GM23338 (cell line): ENCODE results near the gene CMKLR1. TPM values are rescaled to one million over a fixed set of nuclear protein-coding genes. Genes with fewer than 3 reads are reported as not detected.

Experiments
- ATAC-seq: fragments of 200-7000 bp; cut with Tn5 transposase; 3 replicates; pipeline ENCODE4 v1.9.1; 2020
- DNase-seq: peaks from one replicate; pipeline ENCODE4 v3.0.0-alpha.2; 2015; ENCODE audit warnings: low spot score
- H2AFZ ChIP-seq: fragments of 200-600 bp; sonication (generic); 2 replicates; pipeline ENCODE4 v1.8.0; 2016; ENCODE audit warnings: antibody characterized with exemption, mild to moderate bottlenecking, moderate library complexity
- H3F3A ChIP-seq: fragments of 200-600 bp; sonication (generic); replicated peaks from 2 replicates; pipeline ENCODE4 v1.8.0; 2017; ENCODE audit warnings: antibody characterized with exemption, mixed run types, low read depth
- H3K27ac ChIP-seq: fragments of 200-600 bp; sonication (generic); 2 replicates; pipeline ENCODE4 v1.6.1; 2016; ENCODE audit warnings: low read depth
- H3K27me3 ChIP-seq: fragments of 200-600 bp; sonication (generic); 2 replicates; pipeline ENCODE4 v1.8.0; 2016; ENCODE audit warnings: mild to moderate bottlenecking, mixed run types, moderate library complexity; ENCODE audit not compliant: insufficient read depth
- H3K36me3 ChIP-seq: fragments of 200-600 bp; sonication (generic); 2 replicates; pipeline ENCODE4 v1.8.0; 2016; ENCODE audit warnings: mild to moderate bottlenecking; ENCODE audit not compliant: insufficient read depth
- H3K4me1 ChIP-seq: fragments of 200-600 bp; sonication (generic); 2 replicates; pipeline ENCODE4 v1.8.0; 2016; ENCODE audit warnings: mild to moderate bottlenecking, moderate library complexity; ENCODE audit not compliant: insufficient read depth
- H3K4me2 ChIP-seq: fragments of 200-600 bp; sonication (generic); 2 replicates; pipeline ENCODE4 v1.7.1; 2017; ENCODE audit warnings: mixed run types
- H3K4me3 ChIP-seq: fragments of 200-600 bp; sonication (generic); 2 replicates; pipeline ENCODE4 v1.6.1; 2016; ENCODE audit warnings: mixed run types
- H3K79me2 ChIP-seq: fragments of 200-600 bp; sonication (generic); replicated peaks from 2 replicates; pipeline ENCODE4 v1.8.0; 2017; ENCODE audit warnings: mild to moderate bottlenecking; ENCODE audit not compliant: insufficient read depth
- H3K9me2 ChIP-seq: fragments of 200-600 bp; sonication (generic); 2 replicates; pipeline ENCODE4 v1.8.0; 2017; ENCODE audit not compliant: insufficient read depth
- H4K20me1 ChIP-seq: fragments of 200-600 bp; sonication (generic); replicated peaks from 2 replicates; pipeline ENCODE4 v1.8.0; 2017; ENCODE audit warnings: mild to moderate bottlenecking; ENCODE audit not compliant: insufficient read depth
- H3K27ac Mint-ChIP-seq: 2 replicates; pipeline ENCODE4 v1.8.0; 2020; ENCODE audit warnings: inconsistent platforms, mild to moderate bottlenecking, moderate library complexity, mixed read lengths
- H3K27me3 Mint-ChIP-seq: 3 replicates; pipeline ENCODE4 v1.8.0; 2022; ENCODE audit warnings: low read depth, mild to moderate bottlenecking, moderate library complexity, mixed read lengths, inconsistent platforms; ENCODE audit not compliant: insufficient read depth, poor library complexity
- H3K36me3 Mint-ChIP-seq: 3 replicates; pipeline ENCODE4 v1.8.0; 2021; ENCODE audit warnings: low read depth, mild to moderate bottlenecking, inconsistent platforms, moderate library complexity, mixed read lengths
- H3K4me1 Mint-ChIP-seq: 3 replicates; pipeline ENCODE4 v1.8.0; 2020; ENCODE audit warnings: mild to moderate bottlenecking, inconsistent platforms, mixed read lengths
- H3K4me3 Mint-ChIP-seq: 3 replicates; pipeline ENCODE4 v1.8.0; 2021; ENCODE audit warnings: moderate library complexity, mild to moderate bottlenecking, inconsistent platforms, mixed read lengths
- H3K9me3 Mint-ChIP-seq: 3 replicates; pipeline ENCODE4 v1.8.0; 2020; ENCODE audit warnings: moderate library complexity, mild to moderate bottlenecking, inconsistent platforms, mixed read lengths
- NANOG ChIP-seq: IDR thresholded peaks from 2 replicates; pipeline ENCODE4 v1.6.1; 2016; ENCODE audit warnings: antibody characterized with exemption, borderline replicate concordance
- POLR2AphosphoS5 ChIP-seq: IDR thresholded peaks from 2 replicates; pipeline ENCODE4 v1.6.1; 2016; ENCODE audit warnings: antibody characterized with exemption, low read depth
- polyA plus RNA-seq: library from polyadenylated mRNA; unstranded; fragments of >200 nt; fragmentation: Nextera tagmentation; extraction: Ambion mirVana; gene quantifications from 2 replicates; pipeline ENCODE4 v1.2.1, GENCODE V29; 2016
- total RNA-seq: library from RNA; depleted of rRNA; stranded (reverse); fragments of >200 nt; shearing (Covaris generic); gene quantifications from 2 replicates; pipeline ENCODE4 v1.2.3, GENCODE V29; 2014
- TF ChIP-seq, protein P1 (sequence below), 2 experiments: fragments of 200-600 bp in 1 of 2; sonication (generic) in 1 of 2; conservative IDR thresholded peaks; 2 replicates each; pipeline versions ENCODE4 v1.5.1 to v1.6.1; 2016 to 2017; ENCODE audit warnings: antibody characterized with exemption in 2 of 2, low read depth in 2 of 2, mild to moderate bottlenecking in 2 of 2, moderate library complexity in 1 of 2
- TF ChIP-seq, protein P2 (sequence below): IDR thresholded peaks from 2 replicates; pipeline ENCODE4 v1.6.1; 2016; ENCODE audit warnings: antibody characterized with exemption
- TF ChIP-seq, protein P3 (sequence below): fragments of 250-450 bp; sonication (Bioruptor Pico); IDR thresholded peaks from 2 replicates; pipeline ENCODE4 v1.5.0; 2020; ENCODE audit warnings: mild to moderate bottlenecking, moderate library complexity

Gene CMKLR1
- total and polyA plus RNA-seq, 2 experiments from 2014 or later: 0.40 to 2.6 TPM

GRCh38 chr12:108254030-108254429, 85.1 kb downstream of the CMKLR1 start:
- Mint-ChIP-seq H3K27ac (peak overlapping the region; percentile 49; the same call in 1 of the 2 replicates), H3K27me3 (peaks cover 6% of the 10 kb centered on the region), H3K4me1 (peaks cover 30% of the 10 kb centered on the region), H3K4me3 (no peak overlapping the region), H3K36me3 (no peaks in the 10 kb centered on the region; the same call in 2 of the 3 replicates), H3K9me3 (peaks cover 3% of the 10 kb centered on the region; the same call in 2 of the 3 replicates)
- TF ChIP-seq POLR2AphosphoS5 (no peak), NANOG (no peak)
- TF ChIP-seq, protein P1, sequence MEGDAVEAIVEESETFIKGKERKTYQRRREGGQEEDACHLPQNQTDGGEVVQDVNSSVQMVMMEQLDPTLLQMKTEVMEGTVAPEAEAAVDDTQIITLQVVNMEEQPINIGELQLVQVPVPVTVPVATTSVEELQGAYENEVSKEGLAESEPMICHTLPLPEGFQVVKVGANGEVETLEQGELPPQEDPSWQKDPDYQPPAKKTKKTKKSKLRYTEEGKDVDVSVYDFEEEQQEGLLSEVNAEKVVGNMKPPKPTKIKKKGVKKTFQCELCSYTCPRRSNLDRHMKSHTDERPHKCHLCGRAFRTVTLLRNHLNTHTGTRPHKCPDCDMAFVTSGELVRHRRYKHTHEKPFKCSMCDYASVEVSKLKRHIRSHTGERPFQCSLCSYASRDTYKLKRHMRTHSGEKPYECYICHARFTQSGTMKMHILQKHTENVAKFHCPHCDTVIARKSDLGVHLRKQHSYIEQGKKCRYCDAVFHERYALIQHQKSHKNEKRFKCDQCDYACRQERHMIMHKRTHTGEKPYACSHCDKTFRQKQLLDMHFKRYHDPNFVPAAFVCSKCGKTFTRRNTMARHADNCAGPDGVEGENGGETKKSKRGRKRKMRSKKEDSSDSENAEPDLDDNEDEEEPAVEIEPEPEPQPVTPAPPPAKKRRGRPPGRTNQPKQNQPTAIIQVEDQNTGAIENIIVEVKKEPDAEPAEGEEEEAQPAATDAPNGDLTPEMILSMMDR (conservative IDR thresholded peaks at IDR 0.05; ENCODE audit: low read depth in 2 of 2): no peak
- TF ChIP-seq, protein P2, sequence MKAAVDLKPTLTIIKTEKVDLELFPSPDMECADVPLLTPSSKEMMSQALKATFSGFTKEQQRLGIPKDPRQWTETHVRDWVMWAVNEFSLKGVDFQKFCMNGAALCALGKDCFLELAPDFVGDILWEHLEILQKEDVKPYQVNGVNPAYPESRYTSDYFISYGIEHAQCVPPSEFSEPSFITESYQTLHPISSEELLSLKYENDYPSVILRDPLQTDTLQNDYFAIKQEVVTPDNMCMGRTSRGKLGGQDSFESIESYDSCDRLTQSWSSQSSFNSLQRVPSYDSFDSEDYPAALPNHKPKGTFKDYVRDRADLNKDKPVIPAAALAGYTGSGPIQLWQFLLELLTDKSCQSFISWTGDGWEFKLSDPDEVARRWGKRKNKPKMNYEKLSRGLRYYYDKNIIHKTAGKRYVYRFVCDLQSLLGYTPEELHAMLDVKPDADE: no peak
- TF ChIP-seq, protein P3, sequence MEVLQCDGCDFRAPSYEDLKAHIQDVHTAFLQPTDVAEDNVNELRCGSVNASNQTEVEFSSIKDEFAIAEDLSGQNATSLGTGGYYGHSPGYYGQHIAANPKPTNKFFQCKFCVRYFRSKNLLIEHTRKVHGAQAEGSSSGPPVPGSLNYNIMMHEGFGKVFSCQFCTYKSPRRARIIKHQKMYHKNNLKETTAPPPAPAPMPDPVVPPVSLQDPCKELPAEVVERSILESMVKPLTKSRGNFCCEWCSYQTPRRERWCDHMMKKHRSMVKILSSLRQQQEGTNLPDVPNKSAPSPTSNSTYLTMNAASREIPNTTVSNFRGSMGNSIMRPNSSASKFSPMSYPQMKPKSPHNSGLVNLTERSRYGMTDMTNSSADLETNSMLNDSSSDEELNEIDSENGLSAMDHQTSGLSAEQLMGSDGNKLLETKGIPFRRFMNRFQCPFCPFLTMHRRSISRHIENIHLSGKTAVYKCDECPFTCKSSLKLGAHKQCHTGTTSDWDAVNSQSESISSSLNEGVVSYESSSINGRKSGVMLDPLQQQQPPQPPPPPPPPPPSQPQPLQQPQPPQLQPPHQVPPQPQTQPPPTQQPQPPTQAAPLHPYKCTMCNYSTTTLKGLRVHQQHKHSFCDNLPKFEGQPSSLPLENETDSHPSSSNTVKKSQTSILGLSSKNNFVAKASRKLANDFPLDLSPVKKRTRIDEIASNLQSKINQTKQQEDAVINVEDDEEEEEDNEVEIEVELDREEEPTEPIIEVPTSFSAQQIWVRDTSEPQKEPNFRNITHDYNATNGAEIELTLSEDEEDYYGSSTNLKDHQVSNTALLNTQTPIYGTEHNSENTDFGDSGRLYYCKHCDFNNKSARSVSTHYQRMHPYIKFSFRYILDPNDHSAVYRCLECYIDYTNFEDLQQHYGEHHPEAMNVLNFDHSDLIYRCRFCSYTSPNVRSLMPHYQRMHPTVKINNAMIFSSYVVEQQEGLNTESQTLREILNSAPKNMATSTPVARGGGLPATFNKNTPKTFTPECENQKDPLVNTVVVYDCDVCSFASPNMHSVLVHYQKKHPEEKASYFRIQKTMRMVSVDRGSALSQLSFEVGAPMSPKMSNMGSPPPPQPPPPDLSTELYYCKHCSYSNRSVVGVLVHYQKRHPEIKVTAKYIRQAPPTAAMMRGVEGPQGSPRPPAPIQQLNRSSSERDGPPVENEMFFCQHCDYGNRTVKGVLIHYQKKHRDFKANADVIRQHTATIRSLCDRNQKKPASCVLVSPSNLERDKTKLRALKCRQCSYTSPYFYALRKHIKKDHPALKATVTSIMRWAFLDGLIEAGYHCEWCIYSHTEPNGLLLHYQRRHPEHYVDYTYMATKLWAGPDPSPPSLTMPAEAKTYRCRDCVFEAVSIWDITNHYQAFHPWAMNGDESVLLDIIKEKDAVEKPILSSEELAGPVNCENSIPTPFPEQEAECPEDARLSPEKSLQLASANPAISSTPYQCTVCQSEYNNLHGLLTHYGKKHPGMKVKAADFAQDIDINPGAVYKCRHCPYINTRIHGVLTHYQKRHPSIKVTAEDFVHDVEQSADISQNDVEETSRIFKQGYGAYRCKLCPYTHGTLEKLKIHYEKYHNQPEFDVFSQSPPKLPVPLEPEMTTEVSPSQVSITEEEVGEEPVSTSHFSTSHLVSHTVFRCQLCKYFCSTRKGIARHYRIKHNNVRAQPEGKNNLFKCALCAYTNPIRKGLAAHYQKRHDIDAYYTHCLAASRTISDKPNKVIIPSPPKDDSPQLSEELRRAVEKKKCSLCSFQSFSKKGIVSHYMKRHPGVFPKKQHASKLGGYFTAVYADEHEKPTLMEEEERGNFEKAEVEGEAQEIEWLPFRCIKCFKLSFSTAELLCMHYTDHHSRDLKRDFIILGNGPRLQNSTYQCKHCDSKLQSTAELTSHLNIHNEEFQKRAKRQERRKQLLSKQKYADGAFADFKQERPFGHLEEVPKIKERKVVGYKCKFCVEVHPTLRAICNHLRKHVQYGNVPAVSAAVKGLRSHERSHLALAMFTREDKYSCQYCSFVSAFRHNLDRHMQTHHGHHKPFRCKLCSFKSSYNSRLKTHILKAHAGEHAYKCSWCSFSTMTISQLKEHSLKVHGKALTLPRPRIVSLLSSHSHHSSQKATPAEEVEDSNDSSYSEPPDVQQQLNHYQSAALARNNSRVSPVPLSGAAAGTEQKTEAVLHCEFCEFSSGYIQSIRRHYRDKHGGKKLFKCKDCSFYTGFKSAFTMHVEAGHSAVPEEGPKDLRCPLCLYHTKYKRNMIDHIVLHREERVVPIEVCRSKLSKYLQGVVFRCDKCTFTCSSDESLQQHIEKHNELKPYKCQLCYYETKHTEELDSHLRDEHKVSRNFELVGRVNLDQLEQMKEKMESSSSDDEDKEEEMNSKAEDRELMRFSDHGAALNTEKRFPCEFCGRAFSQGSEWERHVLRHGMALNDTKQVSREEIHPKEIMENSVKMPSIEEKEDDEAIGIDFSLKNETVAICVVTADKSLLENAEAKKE (CRISPR knock-in tag): no peak
- H3K4me1 ChIP-seq: peaks cover 24% of the 10 kb centered on the region
- no peak overlapping the region for H3K4me3 ChIP-seq
- no peaks in the 10 kb centered on the region for H3K79me2 ChIP-seq
- ATAC-seq (no peak), DNase-seq (no peak)
- no peak overlapping the region for H3K27ac ChIP-seq
- peak overlapping the region; percentile 38; the same call in 1 of the 2 replicates for H2AFZ ChIP-seq
- H3K9me2 ChIP-seq: peaks cover 5% of the 10 kb centered on the region; the same call in 1 of the 2 replicates
- H3K27me3 ChIP-seq: no peaks in the 10 kb centered on the region
- H3F3A ChIP-seq: no peaks in the 10 kb centered on the region
- H4K20me1 ChIP-seq: no peaks in the 10 kb centered on the region
- no peaks in the 10 kb centered on the region for H3K36me3 ChIP-seq
- H3K4me2 ChIP-seq: no peak overlapping the region
